Measurements from ENCODE around the gene THBS2.
"Not testable (repeated sequence)": the region's sequence is repeated elsewhere in the genome, so short reads cannot be mapped to it uniquely, and the experiment has no call there.

The THBS2 gene

GRCh38 chr6:169185692-169186485, 67.8 kb downstream of the THBS2 start:
- DNase-seq (ENCODE audit: low spot score) = no peak
- TF ChIP-seq CTCF (IDR thresholded peaks at IDR 0.05; ENCODE audit: extremely low read depth, insufficient read depth, missing control alignments) = no peak
- in situ Hi-C loops (cut with MboI; ENCODE audit: low pct_unique_long_range_greater_than_20kb, low sequenced_read_pairs, unreplicated experiment) = no loop called here

DNA sequence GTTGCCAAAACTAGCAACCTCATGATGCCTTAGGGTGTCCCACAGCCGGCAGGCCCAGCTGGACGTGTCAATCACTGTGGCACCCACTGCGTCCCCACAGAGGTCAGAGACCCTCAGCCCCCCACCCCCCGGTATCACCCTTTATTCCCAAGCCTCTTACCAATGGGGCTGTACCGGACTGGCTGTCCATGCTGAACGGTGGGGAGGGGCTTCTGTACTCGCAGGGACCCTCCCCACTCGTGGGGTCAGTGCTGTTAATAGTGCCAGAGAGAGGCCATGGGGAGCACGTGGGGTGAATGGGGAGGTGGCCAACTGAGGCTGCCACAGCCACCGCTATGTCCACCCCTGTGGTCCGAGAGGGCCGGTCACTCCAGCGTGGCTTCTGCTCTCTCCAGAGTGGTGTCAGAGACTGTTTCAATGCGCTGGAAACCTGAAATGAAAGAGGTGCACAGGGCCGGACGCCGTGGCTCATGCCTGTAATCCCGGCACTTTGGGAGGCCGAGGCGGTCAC, 68.6 kb downstream of the THBS2 start:
- TF ChIP-seq CTCF (IDR thresholded peaks at IDR 0.05; ENCODE audit: extremely low read depth, insufficient read depth, missing control alignments) = no peak
- no peak for DNase-seq (ENCODE audit: low spot score)
- in situ Hi-C loops (cut with MboI; ENCODE audit: low pct_unique_long_range_greater_than_20kb, low sequenced_read_pairs, unreplicated experiment) = no loop called here

GRCh38 chr6:169184419-169184818, 69.2 kb downstream of the THBS2 start:
- TF ChIP-seq CTCF (IDR thresholded peaks at IDR 0.05; ENCODE audit: extremely low read depth, insufficient read depth, missing control alignments) = no peak
- DNase-seq (ENCODE audit: low spot score) = no peak
- in situ Hi-C loops (cut with MboI; ENCODE audit: low pct_unique_long_range_greater_than_20kb, low sequenced_read_pairs, unreplicated experiment) = no loop called here

DNA sequence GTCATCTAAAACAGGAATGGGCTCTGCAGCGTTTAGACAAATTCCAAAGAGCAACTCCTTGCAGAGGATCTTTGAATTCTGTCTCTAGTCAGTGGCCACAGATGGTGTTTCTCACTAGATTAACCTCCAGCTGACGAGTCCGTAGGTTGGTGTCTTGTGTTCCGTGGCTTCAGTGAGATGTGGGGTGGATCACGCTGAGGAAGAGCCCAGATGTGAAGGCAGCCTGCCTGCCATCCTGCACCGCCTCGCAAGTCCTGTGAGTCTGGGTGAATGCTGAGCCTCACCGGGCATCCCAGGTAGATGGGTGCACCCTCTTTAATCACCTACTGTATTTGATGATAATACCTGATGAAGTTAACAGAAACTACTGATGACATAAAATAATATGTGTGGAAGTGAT, 70.4 kb downstream of the THBS2 start:
- in situ Hi-C loops (cut with MboI; ENCODE audit: low pct_unique_long_range_greater_than_20kb, low sequenced_read_pairs, unreplicated experiment) = no loop called here
- no peak for DNase-seq (ENCODE audit: low spot score)

GRCh38 chr6:169179831-169180230, 73.8 kb downstream of the THBS2 start:
- DNase-seq (ENCODE audit: low spot score); in situ Hi-C loops (cut with MboI; ENCODE audit: low pct_unique_long_range_greater_than_20kb, low sequenced_read_pairs, unreplicated experiment): not testable (repeated sequence)

More for the DNA sequence above, 70.4 kb downstream of the THBS2 start:
- TF ChIP-seq CTCF (IDR thresholded peaks at IDR 0.05; ENCODE audit: extremely low read depth, insufficient read depth, missing control alignments) = no peak

DNA sequence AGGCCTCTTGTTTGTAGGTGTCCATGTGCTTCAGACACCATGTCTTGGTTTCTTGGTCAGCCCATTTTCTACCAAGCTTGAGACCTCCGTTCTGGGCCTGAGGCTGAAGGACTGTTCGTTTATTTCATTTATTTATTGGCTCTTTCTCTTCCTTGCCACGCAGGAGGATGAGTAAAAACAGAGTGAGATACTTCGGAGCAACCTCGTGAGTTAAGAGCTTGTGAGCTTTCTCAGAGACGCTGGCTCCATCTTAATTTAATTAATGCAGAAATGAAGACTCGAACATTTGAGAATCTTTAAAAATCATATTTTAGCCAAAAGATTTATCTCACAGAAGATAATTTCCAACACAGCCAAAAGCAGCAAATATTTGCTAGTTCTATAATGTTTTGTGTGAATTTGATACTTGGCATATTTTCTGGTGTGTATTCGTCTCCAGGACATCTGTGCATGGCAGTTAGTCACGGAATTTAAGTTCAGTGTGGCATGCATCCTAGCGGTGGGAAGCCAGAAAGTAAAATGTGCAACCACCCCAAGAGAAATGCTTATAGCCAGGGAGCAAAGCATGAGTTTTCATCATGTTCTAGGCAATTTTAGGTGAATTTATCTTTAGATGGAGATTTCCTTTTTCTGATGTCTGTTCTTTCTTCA, 76.0 kb downstream of the THBS2 start:
- no peak for DNase-seq (ENCODE audit: low spot score)
- no peak for TF ChIP-seq CTCF (IDR thresholded peaks at IDR 0.05; ENCODE audit: extremely low read depth, insufficient read depth, missing control alignments)
- in situ Hi-C loops (cut with MboI; ENCODE audit: low pct_unique_long_range_greater_than_20kb, low sequenced_read_pairs, unreplicated experiment) = no loop called here
